ENCODE measurements around the gene CREG1. TPM values are rescaled to one million over a fixed set of nuclear protein-coding genes. Genes with fewer than 3 reads are reported as not detected.

The CREG1 gene
- total RNA-seq, 1 donor from 2014 or later: 68.3 TPM

DNA sequence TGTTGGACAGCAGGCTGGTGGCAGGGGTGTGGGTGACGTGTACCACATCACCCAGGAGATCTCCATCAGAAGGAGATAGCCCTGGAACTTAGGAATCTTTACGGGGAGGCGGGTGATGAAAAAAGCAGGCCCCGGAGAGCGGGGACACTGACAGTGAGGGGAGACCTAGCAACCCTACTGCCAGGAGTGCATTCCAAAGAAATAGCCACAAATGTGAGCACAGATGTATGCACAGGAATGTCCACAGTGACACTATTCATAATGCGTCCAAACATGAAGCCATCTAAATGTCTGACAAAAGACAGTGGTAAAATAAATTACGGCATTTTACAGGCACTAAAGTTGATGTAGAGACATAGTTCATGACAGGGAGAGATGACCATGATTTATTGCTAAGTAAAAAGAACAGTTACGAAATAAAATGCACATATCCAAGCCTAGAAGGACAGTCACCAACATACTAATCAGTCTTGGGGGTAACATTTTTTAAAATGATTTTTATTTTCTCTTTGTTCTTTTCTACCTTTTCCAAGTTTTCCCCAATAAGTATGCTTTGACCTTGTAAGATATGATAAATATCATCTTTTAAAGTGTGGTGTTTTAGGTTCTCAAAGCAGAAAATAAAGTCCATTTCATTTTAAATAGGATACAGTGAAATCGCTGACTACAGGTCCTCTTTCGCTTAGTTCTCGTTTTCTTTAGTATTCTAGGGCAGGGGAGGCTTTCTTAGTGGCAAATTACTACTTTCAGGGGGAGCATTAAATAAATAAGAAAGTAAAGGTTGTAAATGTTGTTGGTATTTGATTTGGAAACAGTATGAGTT is 56.6 kb downstream of the CREG1 start:
- DNase-seq (no peak), ATAC-seq (ENCODE audit: poor library complexity) (no peak)
- intact Hi-C loops (cut with DNase I): no loop called here

GRCh38 chr1:167493372-167493771 is 60.2 kb downstream of the CREG1 start:
- intact Hi-C loops (cut with DNase I): no loop called here
- ATAC-seq (ENCODE audit: poor library complexity) (no peak), DNase-seq (no peak)

DNA sequence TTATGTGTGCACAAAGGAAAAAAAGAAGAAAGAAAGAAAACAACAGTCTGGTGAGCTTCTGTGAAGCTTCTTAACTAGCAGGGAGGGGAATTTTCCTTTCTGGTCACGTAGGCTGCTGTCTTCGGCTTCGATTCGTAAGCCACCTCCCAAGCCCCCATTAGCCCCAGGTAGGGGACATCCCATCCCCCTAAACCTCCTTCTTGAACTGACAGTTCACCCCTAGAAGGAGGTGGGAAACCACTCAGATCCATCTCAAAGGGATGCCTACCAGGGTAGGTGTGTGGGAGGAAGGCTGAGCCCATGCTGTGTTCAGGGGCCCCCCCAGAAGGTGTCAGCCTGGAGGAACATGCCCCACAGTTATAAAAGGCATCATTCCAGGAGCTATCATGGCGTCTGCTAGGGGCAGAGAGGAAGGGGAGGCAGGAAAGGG is 61.1 kb downstream of the CREG1 start:
- ATAC-seq (ENCODE audit: poor library complexity) (no peak), DNase-seq (no peak)
- intact Hi-C loops (cut with DNase I): no loop called here

GRCh38 chr1:167491586-167492461 is 61.7 kb downstream of the CREG1 start:
- DNase-seq: no peak
- no peak for ATAC-seq (ENCODE audit: poor library complexity)
- intact Hi-C loops (cut with DNase I): no loop called here

Other genes starting within 250 kb of the CREG1 start
- 0.54 TPM for gene CD247, start 35.2 kb downstream of the CREG1 start, total RNA-seq
- 42.9 TPM for gene RCSD1, start 76.5 kb upstream of the CREG1 start, total RNA-seq
- gene MPZL1, start 168.2 kb upstream of the CREG1 start, total RNA-seq: 34.4 TPM